GM12801 (cell line): ENCODE data around the gene CAST.

Source experiments
- TF ChIP-seq, protein P1 (sequence below): IDR thresholded peaks from one replicate; pipeline ENCODE4 v1.5.1; 2011; ENCODE audit warnings: control low read depth; ENCODE audit not compliant: insufficient read length; ENCODE audit errors: extremely low read depth

CAST gene

DNA sequence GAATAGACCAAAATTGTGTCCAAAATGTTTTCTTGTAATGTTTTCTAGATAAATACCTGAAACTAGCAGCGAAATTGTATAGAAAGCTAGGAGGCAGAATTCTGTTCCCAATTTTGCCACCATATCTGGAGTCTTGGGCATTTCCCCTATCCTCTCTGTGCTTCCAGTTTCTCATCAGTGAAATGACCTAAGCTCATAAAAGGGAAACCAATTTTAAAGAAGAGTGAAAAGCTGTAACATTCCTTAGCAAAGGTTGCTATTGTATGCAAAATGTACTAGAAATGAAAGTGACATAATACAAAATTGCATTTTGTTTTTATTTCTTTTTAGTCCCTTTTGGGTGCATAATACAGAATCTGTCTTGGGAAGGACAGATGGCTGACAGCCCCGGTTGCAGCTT lies 36.8 kb upstream of the CAST start:
- TF ChIP-seq, protein P1, sequence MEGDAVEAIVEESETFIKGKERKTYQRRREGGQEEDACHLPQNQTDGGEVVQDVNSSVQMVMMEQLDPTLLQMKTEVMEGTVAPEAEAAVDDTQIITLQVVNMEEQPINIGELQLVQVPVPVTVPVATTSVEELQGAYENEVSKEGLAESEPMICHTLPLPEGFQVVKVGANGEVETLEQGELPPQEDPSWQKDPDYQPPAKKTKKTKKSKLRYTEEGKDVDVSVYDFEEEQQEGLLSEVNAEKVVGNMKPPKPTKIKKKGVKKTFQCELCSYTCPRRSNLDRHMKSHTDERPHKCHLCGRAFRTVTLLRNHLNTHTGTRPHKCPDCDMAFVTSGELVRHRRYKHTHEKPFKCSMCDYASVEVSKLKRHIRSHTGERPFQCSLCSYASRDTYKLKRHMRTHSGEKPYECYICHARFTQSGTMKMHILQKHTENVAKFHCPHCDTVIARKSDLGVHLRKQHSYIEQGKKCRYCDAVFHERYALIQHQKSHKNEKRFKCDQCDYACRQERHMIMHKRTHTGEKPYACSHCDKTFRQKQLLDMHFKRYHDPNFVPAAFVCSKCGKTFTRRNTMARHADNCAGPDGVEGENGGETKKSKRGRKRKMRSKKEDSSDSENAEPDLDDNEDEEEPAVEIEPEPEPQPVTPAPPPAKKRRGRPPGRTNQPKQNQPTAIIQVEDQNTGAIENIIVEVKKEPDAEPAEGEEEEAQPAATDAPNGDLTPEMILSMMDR, result no peak

DNA sequence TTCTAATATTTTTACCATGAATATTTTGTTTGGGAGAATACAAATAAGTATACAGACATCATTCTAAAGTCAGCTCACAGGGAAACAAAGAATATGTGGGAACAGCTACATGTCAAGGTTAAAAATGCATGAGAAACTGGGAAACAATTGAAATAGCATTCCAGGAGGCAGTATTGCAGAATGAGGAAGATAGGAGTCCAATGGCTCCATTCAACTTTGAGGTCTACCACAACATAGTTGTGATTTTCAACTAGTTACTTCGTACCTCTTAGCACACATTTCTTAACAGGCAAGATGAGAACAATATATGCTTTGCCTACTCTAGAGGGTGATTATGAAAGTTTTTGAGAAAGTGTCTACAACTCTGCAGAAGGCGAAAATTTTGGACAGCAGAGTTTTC lies 35.2 kb upstream of the CAST start:
- TF ChIP-seq, protein P1, result no peak

DNA sequence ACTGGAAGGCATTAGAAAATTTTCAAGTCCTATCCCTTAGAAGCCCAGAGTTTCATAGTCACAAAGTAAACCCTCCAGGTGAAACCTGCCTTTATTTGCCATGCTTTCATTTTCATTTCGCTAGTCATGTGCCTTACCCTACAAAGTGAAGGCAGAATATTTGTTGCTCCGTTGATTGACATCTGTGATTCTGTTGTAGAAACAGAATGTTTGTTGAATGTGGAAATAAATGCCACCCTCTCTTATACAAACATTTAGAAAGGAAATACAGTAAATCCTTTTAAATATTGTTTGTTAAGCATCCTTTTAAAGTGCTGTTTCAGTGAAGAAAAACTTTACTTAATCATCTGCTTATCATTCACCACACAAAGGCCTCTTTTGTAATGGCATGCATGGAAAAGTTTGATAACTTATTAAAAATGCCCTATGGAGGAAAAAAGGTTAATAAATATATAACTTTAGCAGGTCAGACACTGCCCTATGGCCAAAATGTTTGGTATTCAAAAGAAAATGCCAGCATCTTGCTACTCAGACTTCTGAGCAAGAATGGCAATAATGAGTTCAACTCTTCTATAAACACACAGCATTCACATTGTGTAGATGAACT lies 34.3 kb upstream of the CAST start:
- TF ChIP-seq, protein P1, result no peak

DNA sequence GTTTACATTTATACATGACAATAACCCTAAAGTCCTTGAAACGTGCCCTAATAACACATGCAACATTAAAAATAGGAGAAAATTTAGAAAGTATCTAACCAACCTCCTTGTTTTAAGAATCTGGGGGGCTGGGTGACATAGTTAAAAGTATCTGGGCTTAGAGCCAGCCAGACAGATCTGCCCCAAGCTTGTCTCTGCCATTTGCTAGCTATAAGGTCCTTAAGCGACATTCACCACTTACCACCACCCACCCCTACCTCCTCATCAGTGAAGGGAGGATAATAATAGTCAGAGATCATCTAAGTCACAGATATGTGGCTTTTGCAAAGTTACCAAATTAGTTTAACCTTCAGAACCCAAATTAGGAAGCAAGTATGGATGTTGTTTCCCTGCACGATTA lies 33.8 kb upstream of the CAST start:
- TF ChIP-seq, protein P1, result no peak

DNA sequence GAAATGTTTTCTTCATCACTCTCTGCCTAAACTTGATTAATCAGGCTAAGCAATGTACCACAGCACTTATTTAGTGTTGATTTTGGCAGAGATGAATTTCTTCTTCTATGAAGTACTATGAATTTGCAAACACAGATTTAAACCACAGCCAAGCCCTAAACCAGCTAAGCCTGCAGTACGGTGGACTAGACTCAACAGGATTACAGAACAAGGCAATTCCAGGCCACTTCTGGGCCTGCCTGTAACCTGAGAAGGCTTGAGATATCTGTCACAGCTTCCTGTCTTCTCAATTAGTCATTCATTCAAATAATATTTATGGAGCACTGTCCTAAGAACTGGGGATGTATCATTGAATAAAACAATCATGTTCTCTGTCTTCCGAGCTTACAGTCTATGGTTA lies 32.4 kb upstream of the CAST start:
- TF ChIP-seq, protein P1, result no peak

DNA sequence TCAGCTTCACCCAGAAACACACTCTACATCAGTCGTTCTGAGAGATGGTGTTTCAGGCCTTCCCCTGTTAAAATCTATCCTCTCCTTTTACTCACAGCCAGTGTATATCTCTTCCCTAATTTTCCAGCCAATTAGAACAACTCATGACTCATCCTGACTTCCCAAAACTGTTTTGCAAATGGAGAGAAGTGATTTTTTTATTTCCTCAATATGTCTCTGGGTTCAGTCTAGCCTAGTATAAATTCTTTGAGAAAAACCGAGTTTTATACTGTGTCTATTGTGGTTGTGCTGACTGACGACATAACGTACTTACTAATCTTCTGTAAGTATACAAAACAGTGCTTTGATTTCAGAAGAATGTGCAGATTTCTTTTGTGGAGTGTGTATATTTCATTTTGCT lies 28.4 kb upstream of the CAST start:
- TF ChIP-seq, protein P1, result no peak

DNA sequence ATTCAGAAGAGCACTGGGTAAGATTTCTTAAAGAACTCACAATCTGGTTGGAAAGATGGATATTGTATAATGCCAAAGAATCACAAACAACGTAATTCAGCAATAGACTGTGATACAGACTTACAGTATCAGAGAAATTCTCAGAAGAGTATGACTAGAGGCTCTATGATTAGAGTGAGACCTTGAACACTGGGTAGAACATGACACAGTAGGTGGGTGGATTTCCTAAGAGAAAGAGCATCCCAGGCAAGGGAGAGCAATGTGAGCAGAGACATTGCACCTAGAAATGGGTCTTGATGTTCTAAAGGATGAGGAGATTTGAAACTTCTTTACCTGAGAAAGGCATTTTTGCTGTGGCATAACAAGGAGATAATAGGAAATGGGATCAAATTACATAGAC lies 27.3 kb upstream of the CAST start:
- TF ChIP-seq, protein P1, result no peak
